ENCODE measurements around the gene MSI2.

The MSI2 gene

DNA sequence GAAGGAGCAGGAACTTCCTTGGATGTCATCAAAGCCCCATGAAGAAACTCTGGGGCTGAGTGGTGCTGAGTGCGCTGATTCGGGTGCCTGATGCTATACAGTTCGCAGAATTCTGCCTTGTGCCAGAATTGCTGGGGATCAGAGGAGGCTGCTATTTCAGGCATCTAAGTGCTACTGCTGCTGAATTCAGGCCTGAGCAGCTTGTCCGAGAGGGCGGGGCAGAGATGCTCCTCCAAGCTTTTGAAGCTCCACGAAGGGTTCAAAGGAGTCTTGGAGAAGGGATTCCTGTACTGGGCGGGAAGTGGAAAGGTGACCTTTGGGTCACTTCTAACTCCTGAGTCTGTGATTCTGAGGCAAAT, 260.9 kb downstream of the MSI2 start:
- TF ChIP-seq, protein P1, sequence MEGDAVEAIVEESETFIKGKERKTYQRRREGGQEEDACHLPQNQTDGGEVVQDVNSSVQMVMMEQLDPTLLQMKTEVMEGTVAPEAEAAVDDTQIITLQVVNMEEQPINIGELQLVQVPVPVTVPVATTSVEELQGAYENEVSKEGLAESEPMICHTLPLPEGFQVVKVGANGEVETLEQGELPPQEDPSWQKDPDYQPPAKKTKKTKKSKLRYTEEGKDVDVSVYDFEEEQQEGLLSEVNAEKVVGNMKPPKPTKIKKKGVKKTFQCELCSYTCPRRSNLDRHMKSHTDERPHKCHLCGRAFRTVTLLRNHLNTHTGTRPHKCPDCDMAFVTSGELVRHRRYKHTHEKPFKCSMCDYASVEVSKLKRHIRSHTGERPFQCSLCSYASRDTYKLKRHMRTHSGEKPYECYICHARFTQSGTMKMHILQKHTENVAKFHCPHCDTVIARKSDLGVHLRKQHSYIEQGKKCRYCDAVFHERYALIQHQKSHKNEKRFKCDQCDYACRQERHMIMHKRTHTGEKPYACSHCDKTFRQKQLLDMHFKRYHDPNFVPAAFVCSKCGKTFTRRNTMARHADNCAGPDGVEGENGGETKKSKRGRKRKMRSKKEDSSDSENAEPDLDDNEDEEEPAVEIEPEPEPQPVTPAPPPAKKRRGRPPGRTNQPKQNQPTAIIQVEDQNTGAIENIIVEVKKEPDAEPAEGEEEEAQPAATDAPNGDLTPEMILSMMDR (conservative IDR thresholded peaks at IDR 0.05; ENCODE audit: low read length): no peak
- TF ChIP-seq EZH2phosphoT487 (IDR thresholded peaks at IDR 0.05; ENCODE audit: borderline replicate concordance): no peak
- H3K79me2 ChIP-seq (ENCODE audit: insufficient read depth, low read length): peaks cover 87% of the 10 kb centered on the region
- peaks cover 24% of the 10 kb centered on the region for H3K4me1 ChIP-seq (ENCODE audit: insufficient read depth, low read length, poor library complexity, severe bottlenecking)
- H3K9ac ChIP-seq (ENCODE audit: low read depth, low read length, poor library complexity, severe bottlenecking): no peak overlapping the region
- no peaks in the 10 kb centered on the region for H3K9me3 ChIP-seq (ENCODE audit: insufficient read depth, low read depth, low read length)
- peaks cover 3% of the 10 kb centered on the region for H4K20me1 ChIP-seq (ENCODE audit: insufficient read depth, low read length, poor library complexity, severe bottlenecking)
- no peak overlapping the region for H3K4me3 ChIP-seq (ENCODE audit: low read length, poor library complexity, severe bottlenecking)
- no peaks in the 10 kb centered on the region for H3K27me3 ChIP-seq (ENCODE audit: insufficient read depth, low read length, poor library complexity, severe bottlenecking)
- no peaks in the 10 kb centered on the region for H3K9me2 ChIP-seq (replicated peaks; ENCODE audit: low read depth, low read length)
- H3K36me3 ChIP-seq (ENCODE audit: insufficient read depth, low read length): peaks cover 62% of the 10 kb centered on the region; the same call in 1 of the 2 replicates
- no peaks in the 10 kb centered on the region for H3F3A ChIP-seq (ENCODE audit: low read depth)
- H3K4me2 ChIP-seq (ENCODE audit: low read depth, low read length, poor library complexity, severe bottlenecking): no peak overlapping the region
- H2AFZ ChIP-seq (ENCODE audit: low read length): no peak overlapping the region

DNA sequence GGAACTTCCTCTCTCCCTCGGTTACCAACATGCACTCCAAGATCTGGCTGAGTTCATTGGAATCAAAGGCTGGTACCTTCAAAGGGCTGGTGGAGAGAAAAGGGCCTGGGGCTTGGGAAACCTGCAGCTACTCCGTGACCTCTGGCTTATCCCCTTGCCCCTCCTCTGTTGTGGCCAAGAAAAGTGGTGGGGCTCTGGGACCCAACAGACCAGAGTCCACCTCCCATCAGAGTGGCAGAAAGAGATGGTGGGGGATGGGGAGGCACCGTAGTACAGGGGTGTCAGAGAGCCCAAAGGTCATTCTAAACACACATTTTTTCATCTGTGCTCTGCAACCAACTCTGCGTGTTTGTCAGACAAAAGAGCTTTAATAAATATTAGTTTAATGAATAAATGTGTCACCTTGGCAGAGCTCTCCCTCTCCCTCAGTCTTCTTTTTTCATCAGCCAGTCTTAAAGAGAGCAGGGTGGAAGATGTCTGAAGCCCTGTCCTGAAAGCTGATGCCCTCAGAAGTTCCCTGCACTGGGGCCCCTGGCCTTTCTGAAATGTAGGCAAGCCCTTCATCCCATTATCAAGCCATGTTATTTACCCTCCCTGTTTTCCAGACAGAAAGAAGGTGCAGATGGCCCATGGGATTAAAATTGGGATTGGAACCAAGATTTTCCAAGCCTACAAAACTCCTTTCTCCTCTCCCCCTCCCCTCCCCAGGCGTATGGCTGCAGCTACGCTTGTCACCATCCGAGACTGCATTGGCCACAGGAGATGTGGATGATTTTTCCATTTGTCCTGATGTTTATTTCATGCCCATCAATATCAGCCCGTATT, 261.5 kb downstream of the MSI2 start:
- Histone ChIP-seq H2AFZ (ENCODE audit: low read length) (no peak overlapping the region), H3K9ac (ENCODE audit: low read depth, low read length, poor library complexity, severe bottlenecking) (no peak overlapping the region)

DNA sequence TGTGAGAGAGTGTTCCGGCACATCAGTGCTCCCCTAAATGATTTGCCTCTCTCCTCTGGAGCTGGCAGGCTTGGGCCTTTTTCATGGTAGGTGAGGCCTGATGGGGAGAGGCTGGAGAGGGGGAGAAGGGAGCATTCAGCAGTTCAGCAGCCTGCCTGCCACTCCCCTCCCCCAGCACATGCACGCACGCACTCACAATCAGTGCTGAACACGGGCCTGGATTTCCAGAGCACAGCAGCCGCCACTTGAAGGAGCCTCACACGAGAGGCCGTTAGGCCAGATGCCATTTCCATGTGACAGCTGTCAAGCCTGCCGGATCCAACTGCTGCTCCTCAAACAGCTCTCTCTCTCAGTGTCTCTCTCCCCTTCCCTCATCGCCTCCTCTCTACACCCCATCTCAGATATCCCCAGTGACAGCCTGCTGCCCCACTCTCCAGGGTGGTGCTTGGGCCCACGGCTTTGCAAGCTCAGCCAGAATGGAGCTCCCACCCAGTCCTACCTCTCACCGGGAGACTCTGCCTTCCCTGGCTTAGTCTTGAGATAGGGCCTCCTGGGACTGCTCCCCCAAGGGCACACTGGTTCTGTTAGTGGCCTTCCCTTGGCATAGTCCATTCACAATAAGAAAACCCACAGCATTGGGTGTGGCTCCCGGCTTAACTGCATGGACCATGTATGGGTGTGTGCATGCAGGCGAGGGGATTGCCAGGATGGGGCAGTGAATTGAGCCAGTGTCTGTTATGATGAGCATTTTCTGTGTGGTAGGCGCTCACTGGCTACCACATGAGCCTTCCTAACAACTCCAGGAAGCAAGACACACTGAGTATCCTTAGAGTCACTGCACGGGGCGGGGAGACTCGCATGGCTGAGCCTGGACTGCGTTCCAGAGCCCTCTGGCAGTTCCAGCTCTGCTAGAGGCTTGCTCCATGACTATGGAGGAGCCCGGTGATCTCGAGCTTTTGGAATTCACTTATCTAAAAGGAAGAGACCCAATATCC, 262.6 kb downstream of the MSI2 start:
- H2AFZ ChIP-seq (ENCODE audit: low read length): no peak overlapping the region
- H3K4me3 ChIP-seq (ENCODE audit: low read length, poor library complexity, severe bottlenecking): no peak overlapping the region
- H3K9me2 ChIP-seq (replicated peaks; ENCODE audit: low read depth, low read length): no peaks in the 10 kb centered on the region
- no peak for TF ChIP-seq EZH2phosphoT487 (IDR thresholded peaks at IDR 0.05; ENCODE audit: borderline replicate concordance)
- TF ChIP-seq, protein P1 (conservative IDR thresholded peaks at IDR 0.05; ENCODE audit: low read length): no peak
- H3K4me2 ChIP-seq (ENCODE audit: low read depth, low read length, poor library complexity, severe bottlenecking): no peak overlapping the region
- peaks cover 85% of the 10 kb centered on the region for H3K79me2 ChIP-seq (ENCODE audit: insufficient read depth, low read length)
- peaks cover 67% of the 10 kb centered on the region; the same call in 1 of the 2 replicates for H3K36me3 ChIP-seq (ENCODE audit: insufficient read depth, low read length)
- H3F3A ChIP-seq (ENCODE audit: low read depth): no peaks in the 10 kb centered on the region
- H3K9me3 ChIP-seq (ENCODE audit: insufficient read depth, low read depth, low read length): no peaks in the 10 kb centered on the region
- H4K20me1 ChIP-seq (ENCODE audit: insufficient read depth, low read length, poor library complexity, severe bottlenecking): peaks cover 3% of the 10 kb centered on the region
- H3K9ac ChIP-seq (ENCODE audit: low read depth, low read length, poor library complexity, severe bottlenecking): no peak overlapping the region
- peaks cover 17% of the 10 kb centered on the region for H3K4me1 ChIP-seq (ENCODE audit: insufficient read depth, low read length, poor library complexity, severe bottlenecking)
- no peaks in the 10 kb centered on the region for H3K27me3 ChIP-seq (ENCODE audit: insufficient read depth, low read length, poor library complexity, severe bottlenecking)

More for the DNA sequence above, 261.5 kb downstream of the MSI2 start:
- TF ChIP-seq, protein P1 (conservative IDR thresholded peaks at IDR 0.05; ENCODE audit: low read length): no peak
- TF ChIP-seq EZH2phosphoT487 (IDR thresholded peaks at IDR 0.05; ENCODE audit: borderline replicate concordance): no peak
- H3K27me3 ChIP-seq (ENCODE audit: insufficient read depth, low read length, poor library complexity, severe bottlenecking): no peaks in the 10 kb centered on the region
- no peak overlapping the region for H3K4me3 ChIP-seq (ENCODE audit: low read length, poor library complexity, severe bottlenecking)
- peaks cover 3% of the 10 kb centered on the region for H4K20me1 ChIP-seq (ENCODE audit: insufficient read depth, low read length, poor library complexity, severe bottlenecking)
- H3K4me2 ChIP-seq (ENCODE audit: low read depth, low read length, poor library complexity, severe bottlenecking): no peak overlapping the region
- H3K9me2 ChIP-seq (replicated peaks; ENCODE audit: low read depth, low read length): no peaks in the 10 kb centered on the region
- H3K9me3 ChIP-seq (ENCODE audit: insufficient read depth, low read depth, low read length): no peaks in the 10 kb centered on the region
- no peaks in the 10 kb centered on the region for H3F3A ChIP-seq (ENCODE audit: low read depth)
- H3K79me2 ChIP-seq (ENCODE audit: insufficient read depth, low read length): peaks cover 87% of the 10 kb centered on the region
- peaks cover 64% of the 10 kb centered on the region; the same call in 1 of the 2 replicates for H3K36me3 ChIP-seq (ENCODE audit: insufficient read depth, low read length)
- H3K4me1 ChIP-seq (ENCODE audit: insufficient read depth, low read length, poor library complexity, severe bottlenecking): peaks cover 19% of the 10 kb centered on the region
